ENCODE results near the gene MAN1C1. TPM values are rescaled to one million over a fixed set of nuclear protein-coding genes. Genes with fewer than 3 reads are reported as not detected.

MAN1C1 gene
- total RNA-seq, 2 experiments from 2014 or later: 3.7 to 4.4 TPM

DNA sequence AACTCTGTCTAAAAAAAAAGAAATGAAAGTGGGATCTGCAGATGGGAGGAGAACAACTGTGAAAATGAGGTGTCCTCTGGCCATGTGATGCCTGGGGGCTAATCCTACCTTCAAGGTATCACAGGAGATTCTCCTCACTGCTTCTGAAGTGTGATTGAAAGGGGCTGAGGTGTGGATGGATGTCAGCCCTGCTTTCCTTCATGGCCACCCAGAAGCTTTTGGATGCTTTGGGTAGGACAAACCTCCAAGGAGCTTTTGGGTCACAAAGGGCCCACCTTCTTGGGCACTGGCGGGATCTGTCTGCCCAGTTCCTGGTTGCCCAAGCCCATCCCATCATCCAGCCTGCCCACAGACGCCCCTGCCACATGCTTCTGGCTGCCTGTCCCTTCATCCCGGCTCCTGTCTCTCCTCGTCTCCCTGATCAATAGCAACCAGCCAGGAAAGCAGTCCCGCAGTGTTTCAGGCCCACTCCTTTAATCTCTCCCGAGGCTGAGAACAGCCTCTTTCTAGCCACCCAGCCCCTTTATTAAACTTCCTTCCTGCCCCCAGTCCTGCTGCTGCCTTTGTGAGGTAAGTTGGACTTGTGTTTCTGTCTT lies 87.2 kb downstream of the MAN1C1 start:
- ChIA-PET POLR2A (interaction anchor here (1.0 to 1.2 kb wide), 3 partner anchors 9 to 12 kb away, joined by 3 read pairs; no protein-coding TSS in a partner anchor), CTCF (interaction anchor here (1.6 kb wide), 1 partner anchor 22 kb away, joined by 4 read pairs; no protein-coding TSS in a partner anchor)
- Mint-ChIP-seq H3K4me1 (ENCODE audit: low read depth) (peaks cover 31% of the 10 kb centered on the region), H3K9me3 (no peaks in the 10 kb centered on the region), H3K27ac (peak overlapping the region; percentile 77), H3K4me3 (no peak overlapping the region), H3K27me3 (no peaks in the 10 kb centered on the region), H3K36me3 (ENCODE audit: low read depth) (peaks cover 3% of the 10 kb centered on the region)
- TF ChIP-seq, protein P1, sequence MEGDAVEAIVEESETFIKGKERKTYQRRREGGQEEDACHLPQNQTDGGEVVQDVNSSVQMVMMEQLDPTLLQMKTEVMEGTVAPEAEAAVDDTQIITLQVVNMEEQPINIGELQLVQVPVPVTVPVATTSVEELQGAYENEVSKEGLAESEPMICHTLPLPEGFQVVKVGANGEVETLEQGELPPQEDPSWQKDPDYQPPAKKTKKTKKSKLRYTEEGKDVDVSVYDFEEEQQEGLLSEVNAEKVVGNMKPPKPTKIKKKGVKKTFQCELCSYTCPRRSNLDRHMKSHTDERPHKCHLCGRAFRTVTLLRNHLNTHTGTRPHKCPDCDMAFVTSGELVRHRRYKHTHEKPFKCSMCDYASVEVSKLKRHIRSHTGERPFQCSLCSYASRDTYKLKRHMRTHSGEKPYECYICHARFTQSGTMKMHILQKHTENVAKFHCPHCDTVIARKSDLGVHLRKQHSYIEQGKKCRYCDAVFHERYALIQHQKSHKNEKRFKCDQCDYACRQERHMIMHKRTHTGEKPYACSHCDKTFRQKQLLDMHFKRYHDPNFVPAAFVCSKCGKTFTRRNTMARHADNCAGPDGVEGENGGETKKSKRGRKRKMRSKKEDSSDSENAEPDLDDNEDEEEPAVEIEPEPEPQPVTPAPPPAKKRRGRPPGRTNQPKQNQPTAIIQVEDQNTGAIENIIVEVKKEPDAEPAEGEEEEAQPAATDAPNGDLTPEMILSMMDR (IDR thresholded peaks at IDR 0.05): no peak
- intact Hi-C loops (cut with micrococcal nuclease): loop anchor here (10.0 kb wide), 1 partner anchor 159 kb away; the partner anchor contains the start of gene LDLRAP1
- ATAC-seq (no peak), DNase-seq (no peak)

DNA sequence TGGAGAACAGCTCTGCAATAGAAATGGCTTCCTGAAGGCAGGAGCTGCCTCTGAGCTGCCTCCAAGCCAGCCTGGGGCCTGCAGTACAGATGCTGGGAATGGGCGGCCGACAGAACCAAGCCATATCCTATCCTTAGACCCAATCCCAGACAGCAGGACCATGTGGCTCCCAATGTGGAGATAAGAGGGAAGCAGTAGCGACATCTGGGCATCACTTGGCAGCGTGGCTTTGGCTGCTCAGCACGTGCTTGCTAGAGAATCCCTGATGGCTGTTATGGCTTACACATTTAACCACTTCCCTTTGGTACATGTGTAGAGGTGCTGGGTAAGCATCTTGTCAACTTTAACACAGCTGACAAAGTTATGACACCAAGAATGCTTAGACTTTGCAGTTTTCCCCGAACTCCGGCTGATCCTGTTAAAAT lies 87.7 kb downstream of the MAN1C1 start:
- Mint-ChIP-seq H3K27me3 (no peaks in the 10 kb centered on the region), H3K4me1 (ENCODE audit: low read depth) (peaks cover 34% of the 10 kb centered on the region), H3K9me3 (no peaks in the 10 kb centered on the region), H3K4me3 (no peak overlapping the region), H3K36me3 (ENCODE audit: low read depth) (peaks cover 3% of the 10 kb centered on the region), H3K27ac (peak overlapping the region; percentile 77)
- peak; percentile 60 for DNase-seq
- TF ChIP-seq, protein P1 (IDR thresholded peaks at IDR 0.05): no peak
- CTCF ChIA-PET: interaction anchor here (1.1 to 1.6 kb wide), 2 partner anchors 21 to 65 kb away, joined by 3 to 4 read pairs; no protein-coding TSS in a partner anchor
- POLR2A ChIA-PET: interaction anchor here (0.8 to 1.2 kb wide), 5 partner anchors 8 to 86 kb away, joined by 3 to 4 read pairs (median 3); no protein-coding TSS in a partner anchor
- intact Hi-C loops (cut with micrococcal nuclease): loop anchor here (10.0 kb wide), 1 partner anchor 159 kb away; the partner anchor contains the start of gene LDLRAP1
- ATAC-seq: peak; percentile 82

DNA sequence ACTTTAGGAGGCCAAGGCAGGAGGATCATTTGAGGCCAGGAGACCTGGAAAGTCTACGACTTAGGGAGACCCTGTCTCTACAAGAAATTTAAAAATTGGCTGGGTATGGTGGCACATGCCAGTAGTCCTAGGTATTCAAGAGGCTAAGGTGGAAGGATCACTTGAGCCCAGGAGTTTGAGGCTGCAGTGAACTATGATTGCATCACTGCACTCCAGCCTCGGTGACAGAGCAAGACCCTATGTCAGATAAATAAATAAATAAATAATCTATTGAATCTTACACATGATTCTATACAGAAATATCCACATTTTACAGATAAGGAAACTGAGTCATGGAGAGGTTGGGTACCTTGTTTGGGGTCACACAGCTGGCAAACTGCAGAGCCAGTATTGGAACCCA lies 89.1 kb downstream of the MAN1C1 start:
- Mint-ChIP-seq H3K36me3 (ENCODE audit: low read depth) (peaks cover 3% of the 10 kb centered on the region), H3K27ac (no peak overlapping the region), H3K4me3 (no peak overlapping the region), H3K4me1 (ENCODE audit: low read depth) (peaks cover 43% of the 10 kb centered on the region), H3K27me3 (no peaks in the 10 kb centered on the region), H3K9me3 (no peaks in the 10 kb centered on the region)
- TF ChIP-seq, protein P1 (IDR thresholded peaks at IDR 0.05): no peak
- ChIA-PET CTCF (interaction anchor here (1.6 kb wide), 1 partner anchor 20 kb away, joined by 4 read pairs; no protein-coding TSS in a partner anchor), POLR2A (no interaction called here)
- ATAC-seq: no peak
- intact Hi-C loops (cut with micrococcal nuclease): loop anchor here (10.0 kb wide), 1 partner anchor 161 kb away; the partner anchor contains the start of gene LDLRAP1
- DNase-seq: no peak

DNA sequence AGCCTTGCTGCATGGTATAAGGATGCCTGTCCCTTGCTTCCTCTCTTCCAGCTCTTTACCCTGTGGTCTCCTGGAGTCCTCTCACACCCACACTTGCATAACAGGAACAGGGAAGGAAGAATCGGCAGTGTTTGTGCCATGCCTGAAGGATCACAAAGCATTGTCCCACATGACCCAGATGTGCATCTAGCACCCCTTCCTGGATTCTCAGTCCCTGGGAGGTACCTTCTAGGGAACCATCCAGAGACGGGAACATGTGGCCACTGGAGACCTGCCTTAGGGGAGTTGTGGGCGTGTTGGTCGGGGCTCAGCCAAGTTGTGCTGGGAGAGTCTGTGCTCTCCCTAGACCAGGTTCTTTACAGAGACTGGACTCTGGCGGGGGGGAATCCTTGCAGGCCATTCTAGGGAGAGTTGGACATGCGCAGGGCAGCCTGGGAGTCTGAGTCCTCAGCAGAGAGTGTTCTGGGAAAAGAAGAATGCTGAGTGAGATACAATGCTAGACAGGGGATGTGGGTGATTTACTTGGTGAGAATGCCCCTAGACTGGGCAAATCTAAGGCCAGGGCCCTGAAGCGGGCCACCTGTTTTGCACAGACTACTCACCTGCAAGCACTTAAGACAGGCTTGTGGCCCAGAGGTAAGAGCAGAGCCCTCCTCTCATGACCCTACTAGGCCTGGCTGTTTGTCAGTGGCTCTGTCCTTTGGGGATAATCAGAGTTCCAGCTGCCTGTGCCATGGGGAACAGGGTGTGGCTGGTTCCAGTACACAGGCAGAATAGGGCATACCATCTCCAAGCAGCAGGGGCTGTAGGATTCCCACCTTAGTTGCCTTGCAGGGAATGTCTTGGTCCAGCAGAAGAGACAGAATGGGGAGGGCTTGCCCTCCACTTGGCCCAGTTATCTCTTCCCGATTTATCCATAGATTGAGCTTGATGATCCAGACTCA lies 89.8 kb downstream of the MAN1C1 start:
- H3K9me3 Mint-ChIP-seq: no peaks in the 10 kb centered on the region
- ATAC-seq: no peak
- POLR2A ChIA-PET: interaction anchor here (1.1 kb wide), 1 partner anchor 9 kb away, joined by 3 read pairs; no protein-coding TSS in a partner anchor
- H3K27me3 Mint-ChIP-seq: no peaks in the 10 kb centered on the region
- H3K36me3 Mint-ChIP-seq (ENCODE audit: low read depth): peaks cover 3% of the 10 kb centered on the region
- CTCF ChIA-PET: no interaction called here
- DNase-seq: no peak
- H3K27ac Mint-ChIP-seq: no peak overlapping the region
- peaks cover 50% of the 10 kb centered on the region for H3K4me1 Mint-ChIP-seq (ENCODE audit: low read depth)
- TF ChIP-seq, protein P1 (IDR thresholded peaks at IDR 0.05): no peak
- intact Hi-C loops (cut with micrococcal nuclease): loop anchor here (10.0 kb wide), 1 partner anchor 162 kb away; the partner anchor contains the start of gene LDLRAP1
- H3K4me3 Mint-ChIP-seq: no peak overlapping the region
